Measurements from ENCODE around the gene HOXC9. TPM values are rescaled to one million over a fixed set of nuclear protein-coding genes. Genes with fewer than 3 reads are reported as not detected.
A peak's percentile ranks its signal among the peaks of the same experiment; 100 is the strongest.

The HOXC9 gene
- total and polyA plus RNA-seq, 10 donors, result 0.05 TPM; not detected in 9

- 10 to 28% (median 20%) methylated on average over 3 of the region's 3 CpGs for WGBS, 5 donors
- H3K9me3 ChIP-seq, result no peaks in the 10 kb centered on the region
- intact Hi-C loops (cut with DNase I; ENCODE audit: low total_unique reads), result no loop called here
- H3K4me1 ChIP-seq, result peaks cover 7 to 57% (median 40%) of the 10 kb centered on the region in 6 donors
- no peaks in the 10 kb centered on the region for H3K36me3 ChIP-seq
- no peak for DNase-seq
- TF ChIP-seq CTCF (IDR thresholded peaks at IDR 0.05 in 8 of 11, conservative IDR thresholded peaks at IDR 0.05 in 3 of 11) (no peak), POLR2A (IDR thresholded peaks at IDR 0.05) (no peak), POLR2AphosphoS5 (IDR thresholded peaks at IDR 0.05) (no peak)
- H3K27me3 ChIP-seq (replicated peaks in 1 of 7), result peaks cover 9 to 100% (median 95%) of the 10 kb centered on the region in 7 donors
- H3K4me3 ChIP-seq, result peak overlapping the region in 1 of 8 donors; percentile 71
- H3K27ac ChIP-seq, result no peak overlapping the region
Measured at GRCh38 chr12:54016051-54016450, 16.1 kb downstream of the HOXC9 start.

- WGBS, 5 donors, result 3 to 9% (median 7%) methylated on average over 24 to 25 of the region's 25 CpGs
- no peak for DNase-seq
- H3K9me3 ChIP-seq, result no peaks in the 10 kb centered on the region
Measured at GRCh38 chr12:54016478-54016964, 16.6 kb downstream of the HOXC9 start.

GRCh38 chr12:54017027-54017788 lies 17.2 kb downstream of the HOXC9 start:
- no peaks in the 10 kb centered on the region for H3K36me3 ChIP-seq
- H3K9me3 ChIP-seq, result no peaks in the 10 kb centered on the region
- H3K4me1 ChIP-seq, result peaks cover 7 to 52% (median 39%) of the 10 kb centered on the region in 6 donors
- peak overlapping the region; percentile 20 to 71 (median 32) for H3K4me3 ChIP-seq
- no peak for DNase-seq
- no peak for TF ChIP-seq POLR2AphosphoS5 (IDR thresholded peaks at IDR 0.05)
- no peak for TF ChIP-seq CTCF (IDR thresholded peaks at IDR 0.05 in 8 of 11, conservative IDR thresholded peaks at IDR 0.05 in 3 of 11)
- no peak for TF ChIP-seq POLR2A (IDR thresholded peaks at IDR 0.05)
- peaks cover 9 to 100% (median 89%) of the 10 kb centered on the region in 7 donors for H3K27me3 ChIP-seq (replicated peaks in 1 of 7)
- H3K27ac ChIP-seq, result peak overlapping the region in 3 of 8 donors; percentile 33 to 58 (median 44)
- WGBS, 5 donors, result 3 to 4% (median 4%) methylated on average over 24 of the region's 24 CpGs
- intact Hi-C loops (cut with DNase I; ENCODE audit: low total_unique reads), result no loop called here

More at GRCh38 chr12:54016478-54016964, 16.6 kb downstream of the HOXC9 start:
- TF ChIP-seq POLR2A (IDR thresholded peaks at IDR 0.05) (no peak), POLR2AphosphoS5 (IDR thresholded peaks at IDR 0.05) (no peak), CTCF (IDR thresholded peaks at IDR 0.05 in 8 of 11, conservative IDR thresholded peaks at IDR 0.05 in 3 of 11) (no peak)
- Histone ChIP-seq H3K4me1 (peaks cover 7 to 53% (median 39%) of the 10 kb centered on the region in 6 donors), H3K4me3 (peak overlapping the region in 1 of 8 donors; percentile 71), H3K27ac (no peak overlapping the region), H3K36me3 (no peaks in the 10 kb centered on the region), H3K27me3 (replicated peaks in 1 of 7) (peaks cover 9 to 100% (median 95%) of the 10 kb centered on the region in 7 donors)
- intact Hi-C loops (cut with DNase I; ENCODE audit: low total_unique reads), result no loop called here

- intact Hi-C loops (cut with DNase I; ENCODE audit: low total_unique reads), result no loop called here
- WGBS, 5 donors, result 1 to 4% (median 3%) methylated on average over 21 to 34 of the region's 34 CpGs
- no peaks in the 10 kb centered on the region for H3K36me3 ChIP-seq
- DNase-seq, result peak; percentile 93
- H3K4me3 ChIP-seq, result peak overlapping the region; percentile 20 to 71 (median 32)
- H3K27me3 ChIP-seq (replicated peaks in 1 of 7), result peaks cover 8 to 100% (median 84%) of the 10 kb centered on the region in 7 donors
- no peaks in the 10 kb centered on the region for H3K9me3 ChIP-seq
- TF ChIP-seq POLR2AphosphoS5 (IDR thresholded peaks at IDR 0.05), result peak; percentile 40 to 78 (median 74)
- no peak for TF ChIP-seq POLR2A (IDR thresholded peaks at IDR 0.05)
- peaks cover 7 to 52% (median 39%) of the 10 kb centered on the region in 6 donors for H3K4me1 ChIP-seq
- peak overlapping the region in 4 of 8 donors; percentile 10 to 58 (median 38) for H3K27ac ChIP-seq
Measured at GRCh38 chr12:54017878-54018467, 18.0 kb downstream of the HOXC9 start.
